RPMI8226 (cell line): ENCODE data around the gene EEF1AKMT4.
"Not testable (repeated sequence)": the region's sequence is repeated elsewhere in the genome, so short reads cannot be mapped to it uniquely, and the experiment has no call there.

Source experiments
- DNase-seq: peaks from one replicate; pipeline ENCODE4 v3.0.0-alpha.2; 2015

The EEF1AKMT4 gene

GRCh38 chr3:184261270-184261853, 11.9 kb downstream of the EEF1AKMT4 start, which contains the start of gene CAMK2N2:
TSS of gene CAMK2N2 (minus strand) at chr3:184261553. CDS start at chr3:184261285, 268 bp downstream.
- DNase-seq, result peak; percentile 65

GRCh38 chr3:184261854-184262763, 12.6 kb downstream of the EEF1AKMT4 start:
- DNase-seq, result peak; percentile 48

DNA sequence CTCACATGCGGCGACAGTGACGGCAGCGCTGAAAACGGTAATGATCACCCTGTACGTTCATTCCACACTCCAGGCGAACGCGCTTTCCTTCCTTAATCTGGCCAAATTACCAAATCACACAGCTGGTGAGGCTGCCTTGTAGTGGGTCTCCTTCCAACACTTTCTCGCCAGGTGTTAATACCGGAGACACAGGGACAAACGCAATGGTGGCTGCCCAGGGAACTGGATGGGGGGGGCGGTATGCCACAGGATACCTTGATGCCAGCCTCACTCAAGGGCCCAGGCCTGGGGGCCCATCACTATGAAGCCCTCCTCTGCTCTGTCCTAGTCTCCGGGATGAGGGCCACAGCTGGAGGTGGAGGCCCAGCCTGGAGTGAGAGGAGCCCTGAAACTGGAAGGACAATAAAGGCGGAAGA, 13.3 kb downstream of the EEF1AKMT4 start:
- no peak for DNase-seq

- not testable (repeated sequence) for DNase-seq
These were observed 17.8 kb downstream of the EEF1AKMT4 start for GRCh38 chr3:184267249-184267648.

- no peak for DNase-seq
These were observed 22.8 kb downstream of the EEF1AKMT4 start for GRCh38 chr3:184272269-184272668.

DNA sequence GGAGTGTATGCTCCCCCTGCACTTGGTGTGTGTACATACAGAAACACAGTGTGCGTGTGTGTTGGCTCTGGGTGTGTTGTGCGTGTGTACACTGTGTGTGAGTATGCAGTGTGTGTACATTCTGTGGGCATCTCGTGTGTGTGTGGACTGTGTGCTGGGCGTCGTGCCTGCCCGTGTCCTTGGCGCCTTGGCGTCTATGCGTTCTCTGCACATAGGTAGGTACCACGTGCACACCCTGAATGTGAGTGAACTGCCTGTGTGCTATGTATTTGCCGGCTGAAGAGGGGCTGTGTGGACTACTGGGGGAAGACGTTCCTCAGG, 25.9 kb downstream of the EEF1AKMT4 start:
- DNase-seq, result no peak

GRCh38 chr3:184275961-184276910, 26.8 kb downstream of the EEF1AKMT4 start, which contains the start of gene ECE2:
TSS of gene ECE2 (plus strand) at chr3:184276022. CDS start at chr3:184276154, 132 bp downstream.
- no peak for DNase-seq

DNA sequence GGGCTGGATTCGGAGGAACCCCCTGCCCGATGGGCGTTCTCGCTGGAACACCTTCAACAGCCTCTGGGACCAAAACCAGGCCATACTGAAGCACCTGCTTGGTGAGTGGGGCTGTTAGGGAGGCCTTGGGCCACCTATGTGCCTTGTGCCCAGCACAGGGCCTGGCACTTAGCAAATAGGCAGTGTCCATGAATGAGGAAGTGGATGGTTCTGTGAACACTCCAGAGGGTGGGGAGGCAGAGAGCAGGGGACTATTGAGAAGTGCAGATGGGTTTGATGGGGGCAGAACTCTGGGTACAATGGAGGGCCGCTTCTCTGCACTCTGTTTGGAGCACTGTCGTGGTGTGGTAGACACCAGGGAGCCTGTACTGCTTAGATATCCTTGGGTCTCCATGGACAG, 27.9 kb downstream of the EEF1AKMT4 start:
- no peak for DNase-seq

DNA sequence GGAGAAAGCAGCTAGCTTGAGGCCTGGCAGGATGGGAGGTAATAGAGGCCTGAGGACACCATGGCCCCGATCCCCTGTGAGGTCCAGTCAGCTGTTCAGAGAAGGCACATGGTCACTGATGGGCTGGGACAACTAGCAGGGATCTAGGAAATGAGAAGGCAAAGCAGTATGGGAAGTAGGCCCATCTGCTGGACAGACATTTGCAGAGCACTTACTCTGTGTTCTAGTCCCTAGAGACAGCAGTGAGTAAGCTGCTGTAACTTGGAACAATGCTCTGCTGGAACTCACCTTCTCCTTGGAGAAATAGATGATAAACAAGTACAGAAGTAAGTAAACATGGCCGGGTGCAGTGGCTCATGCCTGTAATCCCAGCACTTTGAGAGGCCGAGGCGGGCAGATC, 33.5 kb downstream of the EEF1AKMT4 start:
- no peak for DNase-seq

DNA sequence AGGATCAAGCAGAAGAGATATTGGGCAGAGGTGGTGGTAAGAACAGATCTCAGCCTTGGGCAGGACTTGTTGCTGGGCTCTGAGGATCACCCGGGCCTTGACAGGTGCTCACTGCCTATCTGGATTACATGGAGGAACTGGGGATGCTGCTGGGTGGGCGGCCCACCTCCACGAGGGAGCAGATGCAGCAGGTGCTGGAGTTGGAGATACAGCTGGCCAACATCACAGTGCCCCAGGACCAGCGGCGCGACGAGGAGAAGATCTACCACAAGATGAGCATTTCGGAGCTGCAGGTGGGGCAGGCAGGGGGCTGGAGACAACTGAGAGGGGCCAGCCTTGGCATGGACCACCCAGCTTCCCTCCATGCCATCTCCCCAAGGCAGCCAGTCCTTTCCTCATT, 34.2 kb downstream of the EEF1AKMT4 start:
- DNase-seq, result no peak

GRCh38 chr3:184284696-184285095, 35.2 kb downstream of the EEF1AKMT4 start:
- peak; percentile 65 for DNase-seq

DNA sequence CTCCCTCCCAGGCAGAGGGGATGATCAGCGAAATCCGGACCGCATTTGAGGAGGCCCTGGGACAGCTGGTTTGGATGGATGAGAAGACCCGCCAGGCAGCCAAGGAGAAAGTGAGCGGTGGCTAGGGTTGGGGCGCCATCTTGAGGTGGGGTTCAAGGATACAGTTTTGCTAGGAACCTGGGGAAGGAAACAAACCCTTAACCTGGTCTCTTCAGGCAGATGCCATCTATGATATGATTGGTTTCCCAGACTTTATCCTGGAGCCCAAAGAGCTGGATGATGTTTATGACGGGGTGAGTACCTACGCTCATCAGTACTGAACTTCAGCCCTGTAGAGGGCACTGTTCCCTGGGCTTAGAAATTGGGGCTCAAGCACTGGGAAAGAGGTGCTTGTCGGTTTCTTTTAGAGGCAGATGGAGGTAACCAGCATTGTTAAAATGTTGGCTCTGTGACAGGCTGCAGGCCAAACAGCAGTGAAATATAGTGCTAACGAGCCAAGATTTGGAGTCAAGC, 40.0 kb downstream of the EEF1AKMT4 start:
- DNase-seq, result peak; percentile 75

GRCh38 chr3:184290331-184290730, 40.9 kb downstream of the EEF1AKMT4 start:
- DNase-seq, result no peak

DNA sequence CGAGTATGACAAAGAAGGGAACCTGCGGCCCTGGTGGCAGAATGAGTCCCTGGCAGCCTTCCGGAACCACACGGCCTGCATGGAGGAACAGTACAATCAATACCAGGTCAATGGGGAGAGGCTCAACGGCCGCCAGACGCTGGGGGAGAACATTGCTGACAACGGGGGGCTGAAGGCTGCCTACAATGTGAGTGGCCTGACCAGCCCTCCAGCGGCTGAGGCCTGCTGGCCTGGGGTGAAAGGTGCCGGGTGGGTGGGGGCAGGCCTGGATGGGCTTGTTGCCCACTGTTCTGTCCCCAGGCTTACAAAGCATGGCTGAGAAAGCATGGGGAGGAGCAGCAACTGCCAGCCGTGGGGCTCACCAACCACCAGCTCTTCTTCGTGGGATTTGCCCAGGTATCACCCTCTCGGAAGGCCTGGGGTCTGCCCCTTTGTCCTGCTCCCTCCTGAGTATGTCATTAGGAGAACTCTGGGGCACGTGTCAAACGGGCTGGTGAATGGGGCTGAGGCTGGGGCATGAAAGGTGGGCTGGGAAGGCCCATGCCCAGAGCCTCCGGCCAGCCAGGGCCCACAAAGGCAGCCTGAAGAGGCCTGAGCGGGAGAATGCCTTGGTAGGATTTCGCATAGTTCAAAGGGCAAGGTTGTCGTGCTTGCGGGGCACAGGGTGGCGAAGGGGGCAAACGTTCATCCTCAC, 41.7 kb downstream of the EEF1AKMT4 start:
- no peak for DNase-seq

GRCh38 chr3:184291738-184292445, 42.4 kb downstream of the EEF1AKMT4 start:
- no peak for DNase-seq

DNA sequence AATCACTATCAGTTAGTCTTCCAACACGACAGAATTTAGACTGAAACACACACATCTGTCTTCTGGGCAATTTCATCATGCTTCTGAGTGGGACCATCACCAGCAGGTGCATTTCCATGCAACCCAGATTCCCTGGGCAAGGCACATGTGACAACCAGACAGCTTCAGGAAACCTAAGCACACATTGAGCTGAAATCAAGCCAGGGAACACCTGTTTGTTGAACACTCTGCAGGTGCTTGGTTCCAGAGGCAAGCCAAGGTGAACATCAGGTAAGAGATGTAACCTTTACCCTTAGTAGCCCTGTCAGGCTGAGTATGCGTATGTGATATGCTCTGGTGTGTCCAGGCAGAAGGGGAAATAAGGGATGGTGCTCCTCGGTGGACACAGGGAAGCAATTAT, 46.3 kb downstream of the EEF1AKMT4 start:
- peak; percentile 20 for DNase-seq

DNA sequence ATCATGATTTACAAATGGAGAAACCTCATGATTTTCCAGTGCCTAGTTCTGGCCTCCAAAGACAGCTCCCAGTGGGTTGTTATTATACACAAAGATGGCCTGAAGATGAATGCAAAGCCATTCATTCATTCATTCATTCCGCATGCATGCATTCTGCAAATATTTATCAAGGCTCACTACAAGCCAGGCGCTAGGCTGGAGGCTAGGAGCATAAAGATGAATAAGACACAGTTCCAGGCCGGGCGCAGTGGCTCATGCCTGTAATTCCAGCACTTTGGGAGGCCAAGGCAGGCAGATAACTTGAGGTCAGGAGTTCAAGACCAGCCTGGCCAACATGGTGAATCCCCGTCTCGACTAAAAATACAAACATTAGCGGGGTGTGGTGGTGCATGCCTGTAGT, 47.1 kb downstream of the EEF1AKMT4 start:
- no peak for DNase-seq

- DNase-seq, result peak; percentile 98
These were observed 49.5 kb downstream of the EEF1AKMT4 start, which contains the start of gene PSMD2 for GRCh38 chr3:184298759-184299487. TSS of gene PSMD2 (plus strand) at chr3:184299241. CDS start at chr3:184299267, 26 bp downstream.

GRCh38 chr3:184299488-184300377, 50.3 kb downstream of the EEF1AKMT4 start:
- peak; percentile 23 for DNase-seq

GRCh38 chr3:184300378-184300720, 50.9 kb downstream of the EEF1AKMT4 start:
- DNase-seq, result no peak
